ENCODE measurements around the gene MT1A. TPM values are rescaled to one million over a fixed set of nuclear protein-coding genes. Genes with fewer than 3 reads are reported as not detected.

Gene MT1A
- total and polyA plus RNA-seq, 2 of the 8 experiments (the other 6 are each of a cell fraction or from before 2014, with no cell fraction given), result not detected

DNA sequence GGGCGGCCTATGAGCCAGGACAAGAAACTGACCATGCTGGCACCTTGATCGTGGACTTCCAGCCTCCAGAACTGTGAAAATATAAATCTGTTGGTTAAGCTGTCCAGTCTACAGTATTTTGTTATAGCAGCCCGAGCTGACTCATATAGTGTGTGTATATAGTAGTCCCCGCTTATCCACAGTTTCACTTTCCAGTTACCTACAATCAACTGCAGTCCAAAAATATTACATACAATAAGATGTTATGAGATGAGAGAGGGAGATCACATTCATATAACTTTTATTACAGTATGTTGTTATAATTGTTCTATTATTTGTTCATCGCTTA is 44.2 kb upstream of the MT1A start (continued):
- TF ChIP-seq SUZ12 (IDR thresholded peaks at IDR 0.05; ENCODE audit: low read length) (no peak), JUND (IDR thresholded peaks at IDR 0.05; ENCODE audit: low read length) (no peak)

Data from H1 (cell line).